D341Med (cell line): ENCODE results near the gene NANOS3.
A peak's percentile ranks its signal among the peaks of the same experiment; 100 is the strongest.

Source experiments
- DNase-seq: peaks from one replicate; pipeline ENCODE4 v3.0.0; 2012; ENCODE audit warnings: low spot score

NANOS3 gene

DNA sequence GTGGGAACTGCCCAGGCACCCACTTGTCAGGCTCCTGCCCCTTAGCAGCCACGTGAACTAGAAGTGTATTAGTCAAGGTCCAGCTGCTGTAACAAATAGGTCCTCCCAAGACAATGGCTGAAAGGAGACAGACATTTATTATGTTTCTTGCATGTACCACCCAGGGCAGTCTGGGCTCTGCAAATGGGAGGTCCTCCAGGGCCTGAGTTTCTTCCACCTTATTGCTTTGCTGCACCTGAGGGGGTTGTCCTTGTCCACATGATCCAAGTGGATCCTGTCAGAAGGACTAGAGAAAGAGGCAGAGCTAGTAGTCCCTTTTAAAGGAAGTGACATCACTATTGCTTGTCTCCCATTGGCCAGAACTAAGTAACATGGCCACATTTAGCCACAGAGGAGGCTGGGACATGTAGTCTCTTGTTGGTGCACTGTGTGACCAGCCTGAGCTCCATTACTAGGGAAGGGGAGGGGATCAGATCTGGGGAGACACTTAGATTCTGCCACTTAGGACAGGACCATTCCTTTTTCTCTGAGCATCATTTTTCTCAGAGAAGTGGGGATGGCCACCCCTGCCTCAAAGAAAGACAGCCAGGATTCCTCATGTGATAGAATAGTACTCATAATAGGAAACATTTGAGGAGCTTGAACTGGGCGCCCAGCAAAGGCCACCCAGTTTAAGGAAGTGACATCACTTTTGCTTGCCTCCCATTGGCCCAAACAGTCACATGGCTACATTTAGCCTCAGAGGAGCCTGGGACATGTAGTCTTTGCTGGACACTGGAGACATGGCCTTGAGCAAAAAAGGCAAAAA, 44.2 kb downstream of the NANOS3 start:
- DNase-seq = no peak

DNA sequence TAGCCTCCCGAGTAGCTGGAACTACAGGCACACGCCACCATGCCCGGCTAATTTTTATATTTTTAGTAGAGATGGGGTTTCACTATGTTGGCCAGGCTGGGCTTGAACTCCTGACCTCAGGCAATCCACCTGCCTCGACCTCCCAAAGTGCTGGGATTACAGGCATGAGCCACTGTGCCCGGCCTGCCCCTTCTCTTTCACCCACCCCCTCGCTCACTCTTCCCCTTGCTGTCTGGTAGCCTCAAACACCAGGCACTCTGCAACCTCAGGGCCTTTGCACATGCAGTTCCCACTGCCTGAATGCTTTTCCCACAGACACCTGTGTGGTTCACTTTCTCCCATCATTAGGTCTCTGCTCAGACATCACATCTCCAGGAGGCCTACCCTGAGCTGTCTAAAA, 45.2 kb downstream of the NANOS3 start:
- peak; percentile 2 for DNase-seq

DNA sequence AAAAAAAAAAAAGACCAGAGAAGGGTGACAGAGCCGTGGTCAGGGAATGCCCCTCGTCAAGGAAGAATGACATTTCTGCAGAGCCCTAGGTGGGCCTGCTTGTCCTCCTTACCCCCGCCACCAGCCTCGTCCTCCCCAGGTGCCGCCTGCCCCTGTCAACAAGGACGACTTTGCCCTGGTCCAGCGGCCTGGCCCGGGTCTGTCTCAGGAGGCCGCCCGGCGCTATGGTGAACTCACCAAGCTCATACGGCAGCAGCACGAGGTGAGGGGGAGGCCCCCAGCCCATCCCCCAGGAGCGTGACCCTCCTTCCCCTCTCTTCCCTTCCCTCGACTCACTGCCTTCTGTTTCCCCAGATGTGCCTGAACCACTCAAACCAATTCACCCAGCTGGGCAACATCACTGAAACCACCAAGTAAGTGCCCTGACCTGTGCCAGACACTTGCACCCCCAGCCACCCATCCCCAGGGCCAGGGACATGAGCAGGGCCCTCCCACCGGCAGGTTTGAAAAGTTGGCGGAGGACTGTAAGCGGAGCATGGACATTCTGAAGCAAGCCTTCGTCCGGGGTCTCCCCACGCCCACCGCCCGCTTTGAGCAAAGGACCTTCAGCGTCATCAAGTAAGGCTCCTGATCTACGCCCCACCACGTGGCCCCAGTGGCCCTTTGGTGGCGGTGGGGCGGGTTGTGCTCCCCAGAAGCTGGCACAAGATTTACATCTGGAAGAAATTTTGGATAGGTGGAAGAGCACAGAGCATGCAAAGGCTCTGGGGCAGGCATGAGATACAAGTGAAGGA, 46.5 kb downstream of the NANOS3 start:
- no peak for DNase-seq

DNA sequence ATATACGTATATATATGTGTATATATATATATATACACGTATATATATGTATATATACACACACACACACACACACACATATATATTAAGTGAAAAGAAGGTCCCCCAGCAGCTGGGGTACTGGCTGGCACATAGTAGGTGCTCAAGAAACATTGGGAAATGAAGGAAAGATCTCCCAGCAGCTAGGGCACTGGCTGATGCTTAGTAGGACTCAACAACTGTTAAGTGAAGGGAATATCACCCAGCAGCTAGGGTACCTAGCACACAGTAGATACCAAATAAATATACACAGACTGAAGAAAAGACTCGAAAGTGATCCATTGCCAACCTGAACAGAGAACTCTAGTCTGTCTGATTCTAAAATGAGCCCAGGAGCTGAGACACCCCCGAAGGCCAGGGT, 49.1 kb downstream of the NANOS3 start:
- DNase-seq = no peak

DNA sequence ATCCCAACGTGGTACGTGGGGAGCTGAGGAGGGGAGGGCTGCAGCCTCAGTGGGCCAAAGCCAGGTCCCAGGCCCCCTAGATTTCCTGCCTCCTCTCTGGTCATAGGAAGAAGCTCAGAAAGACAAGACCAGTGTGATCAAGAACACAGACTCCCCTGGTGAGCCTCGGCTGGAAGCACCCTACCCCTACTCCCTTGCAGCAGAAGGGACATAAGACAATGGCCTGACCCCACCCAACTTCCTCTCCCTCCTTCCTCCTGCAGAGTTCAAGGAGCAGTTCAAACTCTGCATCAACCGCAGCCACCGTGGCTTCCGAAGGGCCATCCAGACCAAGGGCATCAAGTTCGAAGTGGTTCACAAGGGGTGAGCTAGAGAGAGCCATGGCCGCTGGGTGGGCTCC, 49.8 kb downstream of the NANOS3 start:
- DNase-seq = no peak

DNA sequence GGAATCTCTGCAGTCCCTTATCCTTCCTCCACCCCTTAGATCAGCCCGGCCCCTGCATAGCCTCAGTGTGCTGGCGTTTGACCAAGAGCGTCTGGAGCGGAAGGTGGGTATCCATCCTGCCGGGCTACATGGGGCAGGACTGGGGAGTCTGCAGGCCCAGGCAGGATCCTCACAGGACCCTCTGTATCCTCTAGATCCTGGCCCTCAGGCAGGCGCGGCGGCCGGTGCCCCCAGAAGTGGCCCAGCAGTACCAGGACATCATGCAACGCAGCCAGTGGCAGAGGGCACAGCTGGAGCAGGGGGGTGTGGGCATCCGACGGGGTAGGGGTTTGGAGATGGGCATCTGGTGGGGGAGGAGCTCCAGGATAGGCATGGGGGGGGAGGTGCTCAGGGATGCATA, 52.4 kb downstream of the NANOS3 start:
- peak; percentile 39 for DNase-seq

DNA sequence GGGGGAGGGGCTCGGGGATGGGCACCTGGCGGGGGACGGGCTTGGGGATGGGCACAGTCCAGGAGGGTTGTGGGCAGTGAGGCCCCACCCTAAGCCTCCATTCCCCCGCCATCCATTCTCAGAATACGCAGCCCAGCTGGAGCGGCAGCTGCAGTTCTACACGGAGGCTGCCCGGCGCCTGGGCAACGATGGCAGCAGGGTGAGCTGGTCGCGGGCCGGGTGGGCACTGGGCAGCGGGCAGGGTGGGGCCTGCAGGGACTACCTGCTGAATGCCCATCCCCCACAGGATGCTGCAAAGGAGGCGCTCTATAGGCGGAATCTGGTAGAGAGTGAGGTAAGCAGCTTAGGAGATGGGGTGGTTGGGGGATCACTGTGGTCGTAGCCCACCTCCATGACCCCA, 53.0 kb downstream of the NANOS3 start:
- peak; percentile 26 for DNase-seq
